Skeletal muscle satellite cell (primary cell): ENCODE results near the gene AP1S2.
A peak's percentile ranks its signal among the peaks of the same experiment; 100 is the strongest.
"Not testable (repeated sequence)": the region's sequence is repeated elsewhere in the genome, so short reads cannot be mapped to it uniquely, and the experiment has no call there.

Source experiments
- H3K27me3 ChIP-seq: 2 replicates; pipeline ENCODE4 v1.7.0; 2013; ENCODE audit warnings: low read length; ENCODE audit not compliant: control insufficient read depth, insufficient read depth
- H3K36me3 ChIP-seq: 2 replicates; pipeline ENCODE4 v1.7.0; 2013; ENCODE audit warnings: mild to moderate bottlenecking, control low read depth, low read length; ENCODE audit not compliant: insufficient read depth
- H3K4me1 ChIP-seq: 2 replicates; pipeline ENCODE4 v1.7.0; 2013; ENCODE audit warnings: low read length; ENCODE audit not compliant: control insufficient read depth, insufficient read depth
- H3K4me2 ChIP-seq: 2 replicates; pipeline ENCODE4 v1.7.0; 2013; ENCODE audit warnings: mild to moderate bottlenecking, low read length
- H3K4me3 ChIP-seq: 2 replicates; pipeline ENCODE4 v1.7.0; 2013; ENCODE audit warnings: low read length
- H3K9ac ChIP-seq: 2 replicates; pipeline ENCODE4 v1.7.0; 2013; ENCODE audit warnings: mild to moderate bottlenecking, low read depth, low read length, moderate library complexity
- H3K9me3 ChIP-seq: replicated peaks from 2 replicates; pipeline ENCODE4 v1.7.0; 2013; ENCODE audit warnings: mild to moderate bottlenecking, control low read depth, low read length

The AP1S2 gene

DNA sequence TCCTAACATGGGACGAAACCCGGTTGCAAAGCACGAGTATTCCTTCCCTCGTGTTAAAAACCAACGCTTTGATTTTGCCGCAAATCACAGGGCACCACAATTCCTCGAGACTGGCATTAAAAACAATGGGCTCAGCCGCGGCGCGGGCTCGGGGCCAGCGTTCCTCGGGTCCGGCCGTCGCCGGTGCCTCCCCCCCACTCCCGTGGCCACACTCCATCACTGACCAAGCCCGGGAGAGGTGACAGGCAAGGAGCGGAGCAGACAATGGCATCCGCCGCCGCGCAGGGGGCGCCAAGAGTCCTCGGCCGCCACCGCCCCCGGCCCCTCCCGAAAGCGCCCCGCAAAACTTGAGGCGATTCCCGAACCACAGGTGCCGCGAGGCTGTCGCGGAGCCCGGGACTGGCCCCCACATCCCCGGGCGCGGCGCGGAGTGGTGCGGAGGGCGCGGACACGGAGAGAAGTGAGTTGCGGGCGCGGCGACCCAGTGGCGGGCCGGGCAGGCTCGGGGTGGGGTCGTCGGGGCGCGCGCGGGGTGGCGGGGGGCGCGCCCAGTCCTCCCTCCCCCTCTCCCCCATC lies 445 bp downstream of the AP1S2 start:
- Histone ChIP-seq H3K9ac (peak overlapping the region; percentile 71), H3K9me3 (no peaks in the 10 kb centered on the region), H3K4me3 (peak overlapping the region; percentile 81), H3K4me2 (peak overlapping the region; percentile 90), H3K27me3 (peaks cover 31% of the 10 kb centered on the region), H3K4me1 (peaks cover 8% of the 10 kb centered on the region), H3K36me3 (no peaks in the 10 kb centered on the region)

- Histone ChIP-seq H3K27me3 (peaks cover 30% of the 10 kb centered on the region), H3K36me3 (no peaks in the 10 kb centered on the region), H3K4me3 (peak overlapping the region; percentile 81), H3K4me1 (peaks cover 8% of the 10 kb centered on the region), H3K9ac (peak overlapping the region; percentile 71), H3K9me3 (no peaks in the 10 kb centered on the region), H3K4me2 (peak overlapping the region; percentile 90)
These were observed 980 bp downstream of the AP1S2 start for GRCh38 chrX:15853586-15854079.

DNA sequence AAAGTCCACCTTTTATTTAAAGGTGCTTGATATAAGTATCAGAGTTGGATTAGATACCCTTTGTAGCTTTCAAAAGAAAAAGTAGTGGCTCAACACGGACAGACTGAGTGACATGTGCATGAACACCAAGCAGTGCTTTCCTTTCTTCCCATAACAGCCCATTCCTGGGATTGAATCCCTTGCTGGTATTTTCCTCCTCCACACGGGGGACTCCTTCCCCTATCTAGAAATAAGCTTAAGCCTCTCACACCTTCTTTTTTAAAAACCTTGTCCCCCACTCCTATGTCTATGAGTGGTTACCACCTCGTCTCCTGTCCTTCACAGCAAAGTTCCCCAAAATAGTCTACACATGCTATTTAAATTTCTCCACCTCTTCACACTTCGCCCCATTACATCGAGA lies 5.1 kb downstream of the AP1S2 start:
- no peak overlapping the region for H3K4me2 ChIP-seq
- peaks cover 7% of the 10 kb centered on the region for H3K27me3 ChIP-seq
- no peaks in the 10 kb centered on the region for H3K9me3 ChIP-seq
- H3K4me3 ChIP-seq = no peak overlapping the region
- peaks cover 4% of the 10 kb centered on the region for H3K4me1 ChIP-seq
- no peak overlapping the region for H3K9ac ChIP-seq
- no peaks in the 10 kb centered on the region for H3K36me3 ChIP-seq

- Histone ChIP-seq H3K4me2 (no peak overlapping the region), H3K27me3 (peaks cover 4% of the 10 kb centered on the region), H3K9ac (no peak overlapping the region), H3K4me1 (peaks cover 2% of the 10 kb centered on the region), H3K36me3 (no peaks in the 10 kb centered on the region), H3K4me3 (no peak overlapping the region), H3K9me3 (no peaks in the 10 kb centered on the region)
These were observed 6.0 kb downstream of the AP1S2 start for GRCh38 chrX:15848576-15848975.

GRCh38 chrX:15843960-15844359 lies 10.7 kb downstream of the AP1S2 start:
- H3K9me3 ChIP-seq = no peaks in the 10 kb centered on the region
- no peak overlapping the region for H3K9ac ChIP-seq
- no peaks in the 10 kb centered on the region for H3K36me3 ChIP-seq
- no peak overlapping the region for H3K4me2 ChIP-seq
- no peaks in the 10 kb centered on the region for H3K27me3 ChIP-seq
- H3K4me3 ChIP-seq = no peak overlapping the region
- no peaks in the 10 kb centered on the region for H3K4me1 ChIP-seq

DNA sequence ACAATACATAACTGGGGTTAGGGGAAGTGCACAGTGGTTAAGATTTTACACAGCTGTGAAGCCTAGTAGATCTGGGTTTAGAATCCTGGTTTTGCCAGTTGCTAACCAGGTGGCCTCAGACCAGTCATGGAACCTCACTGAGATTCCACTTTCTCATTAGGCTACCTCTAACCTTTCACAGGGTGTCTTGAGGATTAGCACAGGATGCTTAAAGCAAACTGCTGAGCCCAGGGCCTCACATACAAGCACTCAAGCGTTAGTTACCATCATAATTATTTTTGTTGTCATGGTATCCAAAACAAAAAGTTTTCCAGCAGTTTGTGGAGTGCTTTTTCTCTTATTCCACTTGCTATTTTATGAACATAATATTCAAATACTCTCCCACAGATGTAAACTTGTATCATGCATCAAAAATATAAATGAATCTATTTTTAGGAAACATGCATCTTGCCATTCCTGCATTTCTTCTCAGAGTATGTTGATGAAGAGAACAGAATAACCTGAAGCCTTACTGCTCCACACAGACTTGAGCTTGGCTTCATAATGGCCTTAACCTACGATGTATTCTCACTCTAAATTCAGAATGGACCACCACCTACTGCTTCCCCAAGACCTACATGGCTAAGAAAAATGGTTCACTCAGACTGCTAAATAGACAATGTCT lies 12.6 kb downstream of the AP1S2 start:
- Histone ChIP-seq H3K4me2 (no peak overlapping the region), H3K9ac (no peak overlapping the region), H3K36me3 (no peaks in the 10 kb centered on the region), H3K4me1 (no peaks in the 10 kb centered on the region), H3K4me3 (no peak overlapping the region), H3K9me3 (no peaks in the 10 kb centered on the region), H3K27me3 (no peaks in the 10 kb centered on the region)

- Histone ChIP-seq H3K4me3 (no peak overlapping the region), H3K9ac (no peak overlapping the region), H3K4me1 (no peaks in the 10 kb centered on the region), H3K4me2 (no peak overlapping the region), H3K27me3 (no peaks in the 10 kb centered on the region), H3K9me3 (no peaks in the 10 kb centered on the region), H3K36me3 (no peaks in the 10 kb centered on the region)
These were observed 16.6 kb downstream of the AP1S2 start for GRCh38 chrX:15838017-15838416.

DNA sequence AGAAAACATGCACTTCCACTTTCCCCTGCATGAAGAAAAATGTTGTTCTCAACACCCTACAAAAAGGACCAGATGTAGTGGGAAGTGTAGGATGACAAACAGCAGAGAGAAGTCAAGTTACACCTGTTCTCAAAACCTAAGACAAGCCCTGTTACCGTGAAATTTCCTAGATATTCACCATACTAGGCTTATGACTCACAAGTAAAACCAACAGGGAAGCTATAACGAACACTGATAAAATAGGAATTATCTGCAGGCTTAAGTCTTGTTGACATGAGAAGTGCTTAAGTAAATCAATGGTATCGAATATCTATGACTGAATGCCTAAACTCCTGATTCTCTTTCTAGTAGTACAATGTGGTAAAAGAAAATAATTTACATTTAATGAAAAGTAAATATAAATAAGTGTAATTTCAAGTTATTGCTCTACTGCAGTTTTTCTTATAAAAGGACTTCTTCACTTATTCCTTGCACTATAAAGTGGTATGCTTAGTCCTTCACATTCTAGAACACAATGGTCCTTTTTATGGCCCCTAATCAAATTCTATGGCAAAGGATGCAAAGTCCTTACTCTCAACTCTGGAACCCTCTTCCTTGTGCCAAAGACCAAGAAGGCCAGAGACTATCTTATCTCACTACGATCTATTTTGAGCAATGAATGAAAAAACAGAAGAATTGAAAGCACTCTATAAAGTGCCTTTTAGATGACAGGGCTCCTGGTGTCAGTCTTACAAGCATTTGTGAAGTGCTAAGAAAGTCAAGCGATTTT lies 19.6 kb downstream of the AP1S2 start:
- no peaks in the 10 kb centered on the region for H3K27me3 ChIP-seq
- H3K4me1 ChIP-seq = no peaks in the 10 kb centered on the region
- no peaks in the 10 kb centered on the region for H3K36me3 ChIP-seq
- H3K4me3 ChIP-seq = no peak overlapping the region
- H3K4me2 ChIP-seq = no peak overlapping the region
- no peaks in the 10 kb centered on the region for H3K9me3 ChIP-seq
- no peak overlapping the region for H3K9ac ChIP-seq

DNA sequence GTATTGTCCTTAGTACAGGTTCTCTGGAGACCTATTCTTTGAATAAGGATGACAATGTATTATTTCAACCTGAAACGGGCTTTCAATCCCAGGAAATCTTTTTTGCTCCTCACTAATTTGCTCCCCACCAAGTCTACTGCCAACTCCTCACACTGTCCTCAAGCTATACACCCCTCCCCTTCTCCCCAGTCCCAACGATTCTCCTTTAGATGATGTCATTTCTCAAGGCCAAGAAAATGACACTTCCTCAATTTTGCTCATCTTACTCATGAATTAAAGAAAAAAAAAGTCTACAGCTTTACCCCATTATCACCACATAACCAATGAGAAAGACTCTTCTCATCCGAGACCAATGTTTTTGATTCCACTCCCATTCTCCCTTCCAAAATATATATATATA lies 20.6 kb downstream of the AP1S2 start:
- Histone ChIP-seq H3K9me3 (no peaks in the 10 kb centered on the region), H3K27me3 (no peaks in the 10 kb centered on the region), H3K36me3 (no peaks in the 10 kb centered on the region), H3K4me2 (no peak overlapping the region), H3K4me1 (no peaks in the 10 kb centered on the region), H3K9ac (no peak overlapping the region), H3K4me3 (no peak overlapping the region)

GRCh38 chrX:15831347-15831746 lies 23.3 kb downstream of the AP1S2 start:
- not testable (repeated sequence) for H3K36me3 ChIP-seq, H3K27me3 ChIP-seq, H3K4me2 ChIP-seq, H3K4me3 ChIP-seq, H3K9ac ChIP-seq, H3K9me3 ChIP-seq, H3K4me1 ChIP-seq

DNA sequence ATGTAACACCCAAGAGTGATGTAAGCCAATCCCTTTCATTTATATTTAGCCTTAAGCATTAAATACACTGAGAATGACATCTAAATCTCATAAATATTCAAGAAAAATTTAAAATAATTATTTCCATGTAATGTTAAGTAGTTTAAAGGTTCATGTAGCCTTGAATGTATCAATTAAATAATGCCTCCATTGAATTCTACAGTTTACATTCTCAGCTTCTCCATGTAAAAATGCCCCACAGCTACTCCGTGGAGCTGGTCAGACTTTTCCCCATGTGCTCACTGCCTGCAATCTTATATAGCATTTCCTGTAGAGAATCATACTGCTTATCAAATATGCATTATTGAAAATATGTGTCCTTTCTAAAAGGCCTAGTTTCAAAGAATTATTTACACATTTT lies 25.4 kb downstream of the AP1S2 start:
- Histone ChIP-seq H3K4me2 (no peak overlapping the region), H3K4me1 (no peaks in the 10 kb centered on the region), H3K4me3 (no peak overlapping the region), H3K9ac (no peak overlapping the region), H3K27me3 (no peaks in the 10 kb centered on the region), H3K9me3 (no peaks in the 10 kb centered on the region), H3K36me3 (no peaks in the 10 kb centered on the region)
